GM12872 (cell line): ENCODE measurements around the gene NTRK3.

Experiments used
- CTCF ChIP-seq: IDR thresholded peaks from 3 replicates; pipeline ENCODE4 v1.5.1; 2011; ENCODE audit warnings: low read depth, mild to moderate bottlenecking, low read length, moderate library complexity; ENCODE audit not compliant: insufficient read depth

NTRK3 gene

DNA sequence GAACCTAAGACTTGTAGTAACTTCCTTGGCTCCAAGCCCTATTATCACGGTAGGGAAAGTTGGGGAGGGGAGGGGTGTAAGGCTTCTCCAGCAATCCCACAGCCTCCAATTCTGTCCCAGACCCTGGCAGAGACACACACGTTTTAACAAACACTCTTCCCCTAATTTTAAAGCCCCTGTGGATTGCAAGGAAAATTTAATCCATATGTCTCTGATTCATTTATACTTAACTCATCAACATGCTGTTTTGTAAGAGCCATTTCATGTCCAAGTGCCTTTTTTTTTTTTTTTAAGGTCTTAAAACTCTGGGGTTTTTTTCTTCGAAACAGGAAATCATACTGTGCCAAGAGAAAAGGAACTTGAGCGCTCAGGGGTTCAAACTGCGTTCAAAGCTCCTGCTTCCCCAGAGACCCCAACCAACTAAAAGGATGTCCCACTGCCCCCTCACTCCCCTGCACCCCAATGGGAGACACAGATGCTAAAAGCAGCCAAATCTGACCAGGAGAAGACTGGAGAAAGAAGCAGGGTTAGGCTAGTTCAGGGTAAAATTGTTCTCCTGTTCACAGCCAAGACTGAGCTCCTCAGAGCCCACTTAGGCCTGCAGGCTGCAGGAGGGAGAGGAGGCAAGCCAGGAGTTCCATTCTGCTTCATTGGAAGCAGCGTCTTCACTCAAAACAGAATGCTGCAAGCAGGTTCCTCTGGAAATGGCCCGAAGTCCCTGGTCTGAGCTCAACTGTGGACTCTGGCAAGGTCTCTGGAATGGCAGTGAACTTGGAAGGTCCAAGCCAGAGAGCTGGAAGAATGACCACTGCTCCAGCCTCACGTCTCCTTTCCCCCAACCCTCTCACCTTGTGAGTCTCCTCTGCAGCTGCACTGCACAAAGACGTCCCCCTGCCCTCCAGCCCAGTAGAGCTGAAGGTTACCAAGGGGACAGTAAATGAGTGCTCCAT lies 172.5 kb downstream of the NTRK3 start:
- TF ChIP-seq CTCF: no peak

- TF ChIP-seq CTCF: no peak
Measured at GRCh38 chr15:88080616-88081015, 175.9 kb downstream of the NTRK3 start.

DNA sequence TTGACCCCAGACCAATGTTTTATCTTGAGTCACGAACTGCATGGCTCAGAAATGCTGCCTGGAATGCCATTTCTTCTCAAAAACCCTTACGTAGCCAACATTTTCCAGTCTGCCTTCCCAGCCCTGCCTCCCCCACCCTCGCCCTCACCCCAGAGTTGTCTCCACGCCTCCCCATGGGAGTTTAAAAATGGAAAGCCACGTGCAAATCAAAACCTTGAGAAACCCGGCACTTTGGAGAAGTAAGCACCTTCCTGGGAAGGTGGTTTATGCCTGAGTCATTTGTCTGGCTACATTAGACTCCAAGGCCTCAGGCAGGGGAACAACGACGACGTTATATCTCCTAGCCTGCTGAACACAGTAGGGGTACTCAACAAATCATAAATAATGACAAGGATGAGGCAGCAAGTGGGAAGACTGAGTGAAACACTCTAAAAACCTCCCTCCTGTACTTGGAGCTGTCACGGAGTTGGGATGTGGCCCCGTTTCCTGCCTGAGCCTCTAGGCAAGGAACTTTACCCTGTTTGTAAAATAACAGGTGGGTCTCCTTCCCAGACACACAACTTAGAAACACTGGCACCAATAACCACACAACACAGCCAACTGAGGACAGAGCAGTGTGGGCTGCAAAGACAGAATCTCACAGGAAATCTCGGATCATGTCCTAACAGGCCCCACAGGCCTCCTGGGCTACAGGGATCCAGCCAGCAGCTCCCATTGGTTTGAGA lies 179.1 kb downstream of the NTRK3 start:
- TF ChIP-seq CTCF: no peak

- TF ChIP-seq CTCF: no peak
Measured at GRCh38 chr15:88076328-88076727, 180.2 kb downstream of the NTRK3 start.

DNA sequence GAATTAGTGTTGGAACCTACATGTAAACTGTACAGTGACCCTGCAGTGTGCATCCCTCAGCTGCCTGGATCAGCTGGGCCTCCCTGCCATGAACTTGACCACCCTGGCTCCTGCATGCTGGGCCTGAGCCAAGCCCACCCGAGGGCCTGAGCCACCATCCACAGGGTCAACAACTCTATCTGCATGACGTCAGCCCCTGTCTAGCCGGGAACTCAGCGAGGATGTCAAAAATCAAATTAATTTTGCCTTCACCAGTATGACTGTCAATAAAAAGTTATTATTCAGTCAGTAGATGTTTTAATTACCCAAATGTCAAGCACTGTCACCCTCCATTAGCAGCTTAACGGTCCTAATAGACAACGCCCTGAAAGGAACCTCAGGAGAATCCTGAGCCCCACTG lies 181.4 kb downstream of the NTRK3 start:
- no peak for TF ChIP-seq CTCF

DNA sequence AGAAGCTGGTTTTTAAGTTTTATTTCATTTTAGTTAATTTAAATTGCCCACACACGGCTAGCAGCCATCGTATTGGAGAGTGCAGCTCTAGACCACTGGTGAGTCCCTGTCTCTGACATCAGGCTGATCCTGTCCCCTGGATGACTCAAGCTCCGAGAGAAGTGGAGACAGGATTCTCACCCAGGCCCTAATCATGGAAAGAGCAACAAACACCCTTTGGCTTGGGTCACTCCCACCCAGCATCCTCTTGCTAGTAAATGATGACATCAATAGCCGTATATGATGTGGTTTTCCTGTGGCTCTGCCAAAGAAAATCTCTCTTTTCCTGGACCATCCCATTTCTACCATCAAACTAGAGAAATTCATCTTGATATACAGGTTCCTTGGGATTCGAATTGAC lies 182.2 kb downstream of the NTRK3 start:
- no peak for TF ChIP-seq CTCF

DNA sequence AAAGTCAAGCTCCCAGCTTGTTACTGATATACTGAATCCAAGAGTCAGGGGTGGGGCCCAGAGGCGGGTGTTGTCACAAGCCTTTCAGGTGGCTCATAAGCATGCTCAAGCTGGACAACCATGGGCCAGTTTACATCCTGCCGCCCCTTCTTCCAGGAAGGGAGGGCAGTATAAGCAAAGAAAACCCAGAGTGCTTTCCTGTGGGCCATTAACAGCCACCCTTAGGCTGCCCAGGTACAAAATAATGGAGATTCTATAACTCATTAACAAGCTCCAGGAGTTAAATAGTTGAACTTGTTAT lies 183.2 kb downstream of the NTRK3 start:
- no peak for TF ChIP-seq CTCF
